ENCODE measurements around the gene WEE2. TPM values are rescaled to one million over a fixed set of nuclear protein-coding genes. Genes with fewer than 3 reads are reported as not detected.
"Not testable (repeated sequence)": the region's sequence is repeated elsewhere in the genome, so short reads cannot be mapped to it uniquely, and the experiment has no call there.

Gene WEE2
- total RNA-seq, 1 donor from 2014 or later: not detected

DNA sequence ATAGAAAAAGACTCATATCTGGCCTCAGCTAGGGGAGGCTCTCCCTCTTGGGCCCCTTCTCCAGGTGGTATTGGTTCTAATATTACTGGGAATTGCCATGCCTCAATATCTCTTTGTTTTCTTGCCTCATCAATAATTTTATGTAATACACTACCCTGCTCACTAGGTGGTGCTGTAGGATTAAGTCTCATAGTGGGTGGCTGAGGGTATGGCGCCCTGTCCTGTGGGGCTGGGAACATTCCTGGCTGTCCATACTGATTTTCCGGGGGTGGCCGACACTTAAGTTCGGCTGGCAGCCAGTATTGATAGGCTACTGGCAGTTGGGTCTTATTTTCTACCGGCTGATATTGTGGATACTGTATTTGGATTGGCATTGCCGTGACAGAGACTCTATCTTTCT, 46.8 kb downstream of the WEE2 start:
- Mint-ChIP-seq H3K27ac (ENCODE audit: unreplicated experiment) (no peak overlapping the region), H3K4me1 (no peaks in the 10 kb centered on the region), H3K9me3 (peaks cover 18% of the 10 kb centered on the region), H3K36me3 (ENCODE audit: low read depth) (peaks cover 73% of the 10 kb centered on the region), H3K4me3 (no peak overlapping the region), H3K27me3 (ENCODE audit: low read depth) (no peaks in the 10 kb centered on the region)
- no peak for DNase-seq (ENCODE audit: low read depth, low spot score)
- TF ChIP-seq, protein P1, sequence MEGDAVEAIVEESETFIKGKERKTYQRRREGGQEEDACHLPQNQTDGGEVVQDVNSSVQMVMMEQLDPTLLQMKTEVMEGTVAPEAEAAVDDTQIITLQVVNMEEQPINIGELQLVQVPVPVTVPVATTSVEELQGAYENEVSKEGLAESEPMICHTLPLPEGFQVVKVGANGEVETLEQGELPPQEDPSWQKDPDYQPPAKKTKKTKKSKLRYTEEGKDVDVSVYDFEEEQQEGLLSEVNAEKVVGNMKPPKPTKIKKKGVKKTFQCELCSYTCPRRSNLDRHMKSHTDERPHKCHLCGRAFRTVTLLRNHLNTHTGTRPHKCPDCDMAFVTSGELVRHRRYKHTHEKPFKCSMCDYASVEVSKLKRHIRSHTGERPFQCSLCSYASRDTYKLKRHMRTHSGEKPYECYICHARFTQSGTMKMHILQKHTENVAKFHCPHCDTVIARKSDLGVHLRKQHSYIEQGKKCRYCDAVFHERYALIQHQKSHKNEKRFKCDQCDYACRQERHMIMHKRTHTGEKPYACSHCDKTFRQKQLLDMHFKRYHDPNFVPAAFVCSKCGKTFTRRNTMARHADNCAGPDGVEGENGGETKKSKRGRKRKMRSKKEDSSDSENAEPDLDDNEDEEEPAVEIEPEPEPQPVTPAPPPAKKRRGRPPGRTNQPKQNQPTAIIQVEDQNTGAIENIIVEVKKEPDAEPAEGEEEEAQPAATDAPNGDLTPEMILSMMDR (conservative IDR thresholded peaks at IDR 0.05): peak; percentile 59

DNA sequence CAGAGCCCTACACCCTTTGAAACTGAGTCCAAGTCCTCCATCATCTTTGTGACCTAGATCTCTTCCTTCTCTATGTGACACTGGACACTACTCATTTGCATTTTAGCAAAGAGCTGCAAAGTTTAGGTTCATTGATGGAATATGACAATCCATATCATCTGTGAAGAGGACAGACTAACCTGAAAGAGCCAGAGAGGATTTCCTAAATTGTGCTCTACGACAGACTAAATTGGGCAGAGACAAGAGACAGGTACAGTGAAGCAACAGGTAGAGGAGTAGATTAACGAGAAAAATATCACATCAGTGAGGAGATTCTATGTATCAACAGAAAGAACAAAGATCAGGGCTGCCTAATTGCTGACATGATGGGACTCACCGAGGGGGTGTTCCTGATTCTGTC, 55.6 kb downstream of the WEE2 start, which contains the start of gene TAS2R3:
Gene TAS2R3, plus strand, starts transcription at position 301 of the 400 bp plus-strand sequence. Its CDS starts 62 bp downstream, at position 363.
- DNase-seq (ENCODE audit: low read depth, low spot score): no peak
- Mint-ChIP-seq H3K27me3 (ENCODE audit: low read depth) (no peaks in the 10 kb centered on the region), H3K4me3 (no peak within 1 kb of the TSS), H3K4me1 (no peaks in the 10 kb centered on the region), H3K36me3 (ENCODE audit: low read depth) (peaks cover 40% of the 10 kb centered on the region), H3K27ac (ENCODE audit: unreplicated experiment) (no peak within 1 kb of the TSS), H3K9me3 (no peaks in the 10 kb centered on the region)
- TF ChIP-seq, protein P1 (conservative IDR thresholded peaks at IDR 0.05): no peak

- H3K4me3 Mint-ChIP-seq; H3K4me1 Mint-ChIP-seq; H3K27ac Mint-ChIP-seq (ENCODE audit: unreplicated experiment): not testable (repeated sequence)
Observed at GRCh38 chr7:141770083-141770583, 62.0 kb downstream of the WEE2 start.

GRCh38 chr7:141776374-141776773, 68.2 kb downstream of the WEE2 start, which contains the start of gene TAS2R4:
Gene TAS2R4 (plus strand): TSS chr7:141776674. CDS start chr7:141778489, 1,815 bp downstream.
- Mint-ChIP-seq H3K36me3 (ENCODE audit: low read depth) (peaks cover 54% of the 10 kb centered on the region), H3K27me3 (ENCODE audit: low read depth) (no peaks in the 10 kb centered on the region)

More at GRCh38 chr7:141770083-141770583, 62.0 kb downstream of the WEE2 start:
- peaks cover 39% of the 10 kb centered on the region for H3K36me3 Mint-ChIP-seq (ENCODE audit: low read depth)
- DNase-seq (ENCODE audit: low read depth, low spot score); H3K9me3 Mint-ChIP-seq; H3K27me3 Mint-ChIP-seq (ENCODE audit: low read depth): not testable (repeated sequence)

More at GRCh38 chr7:141776374-141776773, 68.2 kb downstream of the WEE2 start, which contains the start of gene TAS2R4:
- Mint-ChIP-seq H3K9me3 (peaks cover 3% of the 10 kb centered on the region), H3K4me3 (no peak within 1 kb of the TSS), H3K4me1 (no peaks in the 10 kb centered on the region), H3K27ac (ENCODE audit: unreplicated experiment) (no peak within 1 kb of the TSS)
- TF ChIP-seq, protein P1 (conservative IDR thresholded peaks at IDR 0.05): no peak
- DNase-seq (ENCODE audit: low read depth, low spot score): no peak

Other genes with a start within 250 kb of the WEE2 start
- 35.7 and 36.9 TPM in 2 replicates for gene AGK, start 156.9 kb upstream of the WEE2 start, total RNA-seq
- gene DENND11, start 6.2 kb upstream of the WEE2 start, total RNA-seq: 30.7 and 33.7 TPM in 2 replicates
- gene SSBP1, start 30.0 kb downstream of the WEE2 start, total RNA-seq: 159 and 163 TPM in 2 replicates
- gene TAS2R3, start 55.7 kb downstream of the WEE2 start, total RNA-seq: 1.8 and 2.2 TPM in 2 replicates
- 1.1 and 1.6 TPM in 2 replicates for gene TAS2R4, start 68.3 kb downstream of the WEE2 start, total RNA-seq
- 1.5 and 2.3 TPM in 2 replicates for gene TAS2R5, start 81.9 kb downstream of the WEE2 start, total RNA-seq
- gene PRSS37, start 133.1 kb downstream of the WEE2 start, total RNA-seq: not detected in 2 replicates
- not detected in 2 replicates for gene OR9A4, start 208.0 kb downstream of the WEE2 start, total RNA-seq
- gene CLEC5A, start 238.6 kb downstream of the WEE2 start, total RNA-seq: not detected in 2 replicates